ENCODE measurements around the gene CLEC4F. TPM values are rescaled to one million over a fixed set of nuclear protein-coding genes. Genes with fewer than 3 reads are reported as not detected.
A peak's percentile ranks its signal among the peaks of the same experiment; 100 is the strongest.

The CLEC4F gene
- total and polyA plus RNA-seq, 10 of the 15 experiments (the other 5 are each of a cell fraction or from before 2014, with no cell fraction given): 0.03 TPM; not detected in 9

DNA sequence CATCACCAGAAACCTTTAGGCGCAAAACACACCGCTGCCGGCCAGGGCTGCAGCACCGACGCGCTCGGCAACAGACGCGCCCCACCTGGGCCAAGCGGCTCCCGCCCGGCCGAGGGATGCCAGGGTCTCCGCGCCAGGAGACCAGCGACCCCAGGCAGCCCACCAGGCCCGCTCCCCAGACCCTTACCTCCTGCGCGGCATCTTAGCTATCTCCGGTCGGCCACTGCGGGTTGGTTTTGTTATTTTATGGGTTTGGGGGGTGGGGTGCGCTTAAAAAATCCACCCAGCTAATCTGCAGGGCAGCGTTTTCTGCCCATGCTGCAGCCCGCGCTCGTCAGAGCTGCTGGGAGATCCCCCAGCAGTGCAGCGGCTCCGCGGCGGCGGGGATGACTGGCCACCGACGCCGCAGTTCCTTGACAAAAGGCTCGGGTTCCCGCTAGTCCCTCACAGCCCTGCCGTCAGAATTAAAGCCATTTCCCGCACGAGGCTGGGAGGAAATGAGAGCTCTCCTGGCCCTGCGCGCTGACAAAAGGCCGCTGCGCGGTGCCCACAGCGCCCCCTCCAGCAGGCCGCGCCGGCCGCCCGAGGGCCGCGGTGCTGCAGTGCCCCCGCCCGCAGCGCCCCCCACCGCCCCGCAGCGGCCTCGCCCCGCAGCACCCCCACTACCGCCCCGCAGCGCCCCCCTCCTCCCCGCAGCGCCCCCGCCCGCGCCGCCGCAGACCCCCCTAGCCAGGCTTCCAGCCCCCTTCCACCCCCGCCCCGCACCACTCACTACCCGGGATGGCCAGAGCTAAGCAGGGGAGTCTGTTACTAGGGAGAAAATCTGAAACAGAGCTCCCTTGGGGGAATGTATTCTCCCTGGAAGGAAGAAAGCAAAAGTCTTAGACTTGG, 52.5 kb downstream of the CLEC4F start, which contains the start of gene ADD2:
Gene ADD2 (minus strand): TSS at position 502 of the 891 bp plus-strand sequence. CDS start 61,792 bp downstream, outside the sequence.
- Histone ChIP-seq H3K36me3 (ENCODE audit: control insufficient read depth in 2 of 2, insufficient read depth in 2 of 2, low read length in 1 of 2) (no peaks in the 10 kb centered on the region), H3K27me3 (replicated peaks in 1 of 2; ENCODE audit: control insufficient read depth in 2 of 2, insufficient read depth in 2 of 2, low read length in 1 of 2) (peaks cover 6 to 8% of the 10 kb centered on the region in 2 experiments; a peak in 2 of 4 replicates), H3K4me3 (peak within 1 kb of the TSS; percentile 44; the same call in 1 of the 2 replicates), H4K20me1 (ENCODE audit: control insufficient read depth, insufficient read depth) (0 out of 2 replicates have a peak, but pooled peaks cover 3% of the 10 kb centered on the region), H3K4me2 (ENCODE audit: control insufficient read depth, insufficient read depth) (peak within 1 kb of the TSS; percentile 67), H3K9me3 (replicated peaks; ENCODE audit: control insufficient read depth, insufficient read depth, low read length) (no peaks in the 10 kb centered on the region; the same call in 2 of the 3 replicates), H2AFZ (ENCODE audit: control insufficient read depth, low read depth, low read length) (peak within 1 kb of the TSS; percentile 22; the same call in 1 of the 2 replicates), H3K4me1 (ENCODE audit: control insufficient read depth, insufficient read depth, low read length) (peaks cover 5% of the 10 kb centered on the region), H3K9ac (ENCODE audit: control insufficient read depth, insufficient read depth, low read length) (no peak within 1 kb of the TSS), H3K79me2 (ENCODE audit: control insufficient read depth, insufficient read depth, low read length) (no peaks in the 10 kb centered on the region), H3K27ac (ENCODE audit: control insufficient read depth, insufficient read depth) (no peak within 1 kb of the TSS)
- no peak for FAIRE-seq
- ChIA-PET POLR2A (no interaction called here), CTCF (interaction anchor here (1.0 kb wide), 1 partner anchor 9 kb away, joined by 3 read pairs; no protein-coding TSS in a partner anchor), SMC1A (ENCODE audit: uncharacterized antibody, unreplicated experiment) (interaction anchor here (1.5 kb wide), 1 partner anchor 101 kb away, joined by 4 read pairs; no protein-coding TSS in a partner anchor), RAD21 (ENCODE audit: unreplicated experiment) (no interaction called here)
- no TSS peak for BruUV-seq (replicated peaks)
- intact Hi-C loops (cut with micrococcal nuclease; ENCODE audit: unreplicated experiment) (no loop called here), in situ Hi-C loops (cut with MboI) (no loop called here)
- TF ChIP-seq, protein P1, sequence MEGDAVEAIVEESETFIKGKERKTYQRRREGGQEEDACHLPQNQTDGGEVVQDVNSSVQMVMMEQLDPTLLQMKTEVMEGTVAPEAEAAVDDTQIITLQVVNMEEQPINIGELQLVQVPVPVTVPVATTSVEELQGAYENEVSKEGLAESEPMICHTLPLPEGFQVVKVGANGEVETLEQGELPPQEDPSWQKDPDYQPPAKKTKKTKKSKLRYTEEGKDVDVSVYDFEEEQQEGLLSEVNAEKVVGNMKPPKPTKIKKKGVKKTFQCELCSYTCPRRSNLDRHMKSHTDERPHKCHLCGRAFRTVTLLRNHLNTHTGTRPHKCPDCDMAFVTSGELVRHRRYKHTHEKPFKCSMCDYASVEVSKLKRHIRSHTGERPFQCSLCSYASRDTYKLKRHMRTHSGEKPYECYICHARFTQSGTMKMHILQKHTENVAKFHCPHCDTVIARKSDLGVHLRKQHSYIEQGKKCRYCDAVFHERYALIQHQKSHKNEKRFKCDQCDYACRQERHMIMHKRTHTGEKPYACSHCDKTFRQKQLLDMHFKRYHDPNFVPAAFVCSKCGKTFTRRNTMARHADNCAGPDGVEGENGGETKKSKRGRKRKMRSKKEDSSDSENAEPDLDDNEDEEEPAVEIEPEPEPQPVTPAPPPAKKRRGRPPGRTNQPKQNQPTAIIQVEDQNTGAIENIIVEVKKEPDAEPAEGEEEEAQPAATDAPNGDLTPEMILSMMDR (IDR thresholded peaks at IDR 0.05 in 2 of 3, conservative IDR thresholded peaks at IDR 0.05 in 1 of 3; ENCODE audit: control insufficient read depth in 2 of 3, extremely low read depth in 1 of 3, insufficient read depth in 1 of 3, low read depth in 3 of 3, low read length in 3 of 3): peak; percentile 7 to 18 (median 10); a peak in 1 of 6 replicates
- TF ChIP-seq SP1 (IDR thresholded peaks at IDR 0.05; ENCODE audit: low read depth, low read length): no peak
- TF ChIP-seq SUZ12 (IDR thresholded peaks at IDR 0.05; ENCODE audit: unreplicated experiment): peak; percentile 96
- TF ChIP-seq EZH2 (IDR thresholded peaks at IDR 0.05; ENCODE audit: borderline replicate concordance, control insufficient read depth, low read depth, low read length): peak; percentile 78; the same call in 1 of the 2 replicates
- DNase-seq (ENCODE audit: low read depth, low spot score): no peak
- 1% methylated on average over 50 of the region's 74 CpGs for WGBS (ENCODE audit: insufficient coverage, insufficient replicate concordance, low lambda C conversion rate, missing lambda C conversion rate)
- peak; percentile 66 for ATAC-seq
